Left lung (tissue), 10 donors: Measurements from ENCODE around the gene LNPK. TPM values are rescaled to one million over a fixed set of nuclear protein-coding genes. Genes with fewer than 3 reads are reported as not detected.
"Not testable (repeated sequence)": the region's sequence is repeated elsewhere in the genome, so short reads cannot be mapped to it uniquely, and the experiment has no call there.

ENCODE experiments used
- ATAC-seq: fragments of 200-7000 bp; cut with Tn5 transposase; one replicate; pipeline ENCODE4 v1.9.1; 2020; ENCODE audit warnings: moderate library complexity
- DNase-seq, 4 donors: peaks; one replicate each; pipeline ENCODE4 v3.0.0-alpha.2; 2013 to 2020
- H3K27ac ChIP-seq, 2 donors: fragments of 200-600 bp; sonication (generic) in 1 of 2; one replicate each; pipeline versions ENCODE4 v1.5.0 to v1.8.0; 2020 to 2021
- H3K27me3 ChIP-seq, 2 donors: fragments of 200-600 bp; sonication (generic) in 1 of 2; one replicate each; pipeline versions ENCODE4 v1.5.0 to v1.8.0; 2020 to 2021
- H3K36me3 ChIP-seq, 2 donors: fragments of 200-600 bp; sonication (generic) in 1 of 2; one replicate each; pipeline versions ENCODE4 v1.5.0 to v1.8.0; 2020 to 2021
- H3K4me1 ChIP-seq, 2 donors: fragments of 200-600 bp; one replicate each; pipeline ENCODE4 v1.8.0; 2021
- H3K4me3 ChIP-seq, 2 donors: fragments of 200-600 bp; sonication (generic) in 1 of 2; one replicate each; pipeline versions ENCODE4 v1.5.0 to v1.8.0; 2020 to 2021; ENCODE audit warnings: mild to moderate bottlenecking in 1 of 2
- H3K9me3 ChIP-seq, 2 donors: fragments of 200-600 bp; sonication (generic) in 1 of 2; one replicate each; pipeline versions ENCODE4 v1.5.0 to v1.8.0; 2020 to 2021
- CTCF ChIP-seq, 2 donors: fragments of 200-600 bp; sonication (generic) in 1 of 2; IDR thresholded peaks; one replicate each; pipeline versions ENCODE4 v1.5.0 to v1.8.0; 2021; ENCODE audit warnings: antibody characterized with exemption in 2 of 2
- intact Hi-C, 2 donors: fragments of 100-400 bp; cut with DNase I; formaldehyde crosslinking; loops; one replicate each; pipeline versions ENCODE4 v1.11.2 to v1.14.2; 2022
- polyA plus RNA-seq, 6 donors: library from polyadenylated mRNA; unstranded; fragments of 120-200 nt; gene quantifications; one replicate each; pipeline ENCODE4 v1.2.1, GENCODE V29; 2013; ENCODE audit not compliant: insufficient read length in 6 of 6
- total RNA-seq, 2 donors: library from RNA; stranded (reverse); fragmentation: NEBNext Ultra II Directional; extraction: Animal tissue kit (Norgen Biotek cat#: 25700); gene quantifications; one replicate each; pipeline ENCODE4 v1.2.1, GENCODE V29; 2021
- donor health status: DM: no; HTN: yes; CAD: no.
- donor health status: DM: no; HTN: no; CAD: no.

Gene LNPK
- total and polyA plus RNA-seq, 8 donors: 38.0 to 47.9 (median 41.8) TPM

- intact Hi-C loops: no loop called here
- DNase-seq: no peak
- Histone ChIP-seq H3K27me3 (no peaks in the 10 kb centered on the region), H3K27ac (no peak overlapping the region), H3K36me3 (peaks cover 0 to 57% of the 10 kb centered on the region in 2 donors), H3K4me1 (no peaks in the 10 kb centered on the region), H3K9me3 (no peaks in the 10 kb centered on the region), H3K4me3 (no peak overlapping the region)
- no peak for TF ChIP-seq CTCF (IDR thresholded peaks at IDR 0.05)
- no peak for ATAC-seq
These were observed 25.5 kb downstream of the LNPK start for GRCh38 chr2:175976391-175977157.

- no peak for TF ChIP-seq CTCF (IDR thresholded peaks at IDR 0.05)
These were observed 28.7 kb downstream of the LNPK start for GRCh38 chr2:175973373-175973772.

GRCh38 chr2:175966839-175967238 is 35.2 kb downstream of the LNPK start:
- ATAC-seq (no peak), DNase-seq (no peak)
- Histone ChIP-seq H3K36me3 (peaks cover 0 to 13% of the 10 kb centered on the region in 2 donors), H3K27me3 (no peaks in the 10 kb centered on the region), H3K27ac (no peak overlapping the region), H3K4me1 (no peaks in the 10 kb centered on the region), H3K4me3 (no peak overlapping the region), H3K9me3 (peaks cover 0 to 5% of the 10 kb centered on the region in 2 donors)
- no peak for TF ChIP-seq CTCF (IDR thresholded peaks at IDR 0.05)
- intact Hi-C loops: no loop called here

More at GRCh38 chr2:175973373-175973772, 28.7 kb downstream of the LNPK start:
- DNase-seq: no peak
- H3K9me3 ChIP-seq: no peaks in the 10 kb centered on the region
- H3K36me3 ChIP-seq: peaks cover 0 to 43% of the 10 kb centered on the region in 2 donors
- H3K4me3 ChIP-seq: no peak overlapping the region
- intact Hi-C loops: no loop called here
- no peaks in the 10 kb centered on the region for H3K27me3 ChIP-seq
- no peaks in the 10 kb centered on the region for H3K4me1 ChIP-seq
- no peak for ATAC-seq
- H3K27ac ChIP-seq: no peak overlapping the region

- TF ChIP-seq CTCF (IDR thresholded peaks at IDR 0.05): no peak
- DNase-seq: no peak
- H3K36me3 ChIP-seq: peaks cover 0 to 13% of the 10 kb centered on the region in 2 donors
- intact Hi-C loops: no loop called here
- no peak overlapping the region for H3K27ac ChIP-seq
- H3K4me1 ChIP-seq: no peaks in the 10 kb centered on the region
- no peak overlapping the region for H3K4me3 ChIP-seq
- no peak for ATAC-seq
- H3K27me3 ChIP-seq: no peaks in the 10 kb centered on the region
- peaks cover 0 to 5% of the 10 kb centered on the region in 2 donors for H3K9me3 ChIP-seq
These were observed 36.3 kb downstream of the LNPK start for GRCh38 chr2:175965773-175966172.

GRCh38 chr2:175964195-175964594 is 37.9 kb downstream of the LNPK start:
- Histone ChIP-seq H3K9me3 (peaks cover 0 to 5% of the 10 kb centered on the region in 2 donors), H3K27me3 (no peaks in the 10 kb centered on the region), H3K27ac (no peak overlapping the region), H3K36me3 (peaks cover 0 to 15% of the 10 kb centered on the region in 2 donors), H3K4me3 (no peak overlapping the region), H3K4me1 (no peaks in the 10 kb centered on the region)
- ATAC-seq (no peak), DNase-seq (no peak)
- intact Hi-C loops: no loop called here
- TF ChIP-seq CTCF (IDR thresholded peaks at IDR 0.05): no peak

GRCh38 chr2:175963171-175963570 is 38.9 kb downstream of the LNPK start:
- H3K4me3 ChIP-seq, intact Hi-C loops, ATAC-seq, H3K27me3 ChIP-seq, H3K27ac ChIP-seq, H3K4me1 ChIP-seq, H3K9me3 ChIP-seq: not testable (repeated sequence)
- peaks cover 0 to 22% of the 10 kb centered on the region in 2 donors for H3K36me3 ChIP-seq
- peak in 1 of 4 donors; percentile 6 for DNase-seq
